HG02642 (cell line): ENCODE data around the gene AGTPBP1.
"Not testable (repeated sequence)": the region's sequence is repeated elsewhere in the genome, so short reads cannot be mapped to it uniquely, and the experiment has no call there.

ENCODE experiments used
- ATAC-seq: cut with Tn5 transposase; IDR thresholded peaks from one replicate; pipeline ENCODE4 v1.9.1; 2021; ENCODE audit warnings: mild to moderate bottlenecking; ENCODE audit not compliant: unreplicated experiment, poor library complexity

The AGTPBP1 gene

GRCh38 chr9:85645909-85646627 is 95.7 kb downstream of the AGTPBP1 start:
- no peak for ATAC-seq

- ATAC-seq, result no peak
Measured at GRCh38 chr9:85640425-85640824, 101.3 kb downstream of the AGTPBP1 start.

GRCh38 chr9:85639675-85640186 is 102.0 kb downstream of the AGTPBP1 start:
- ATAC-seq, result no peak

GRCh38 chr9:85631809-85632208 is 109.9 kb downstream of the AGTPBP1 start:
- no peak for ATAC-seq

GRCh38 chr9:85630676-85631075 is 111.1 kb downstream of the AGTPBP1 start:
- ATAC-seq, result no peak

- ATAC-seq, result no peak
Measured at GRCh38 chr9:85617141-85617670, 124.5 kb downstream of the AGTPBP1 start.

GRCh38 chr9:85615792-85616191 is 126.0 kb downstream of the AGTPBP1 start:
- ATAC-seq, result no peak

- peak; percentile 83 for ATAC-seq
Measured at GRCh38 chr9:85610074-85610860, 131.5 kb downstream of the AGTPBP1 start.

- ATAC-seq, result no peak
Measured at GRCh38 chr9:85605905-85606304, 135.8 kb downstream of the AGTPBP1 start.

- no peak for ATAC-seq
Measured at GRCh38 chr9:85603936-85604335, 137.8 kb downstream of the AGTPBP1 start.

GRCh38 chr9:85602742-85603141 is 139.0 kb downstream of the AGTPBP1 start:
- ATAC-seq, result no peak

GRCh38 chr9:85600675-85601263 is 141.0 kb downstream of the AGTPBP1 start:
- ATAC-seq, result no peak

GRCh38 chr9:85599540-85600105 is 142.1 kb downstream of the AGTPBP1 start:
- ATAC-seq, result no peak

- no peak for ATAC-seq
Measured at GRCh38 chr9:85594316-85594715, 147.4 kb downstream of the AGTPBP1 start.

- ATAC-seq, result no peak
Measured at GRCh38 chr9:85586684-85587083, 155.1 kb downstream of the AGTPBP1 start.

GRCh38 chr9:85577353-85577952 is 164.3 kb downstream of the AGTPBP1 start:
- no peak for ATAC-seq

- no peak for ATAC-seq
Measured at GRCh38 chr9:85575868-85576267, 165.9 kb downstream of the AGTPBP1 start.

- not testable (repeated sequence) for ATAC-seq
Measured at GRCh38 chr9:85573546-85573945, 168.2 kb downstream of the AGTPBP1 start.

GRCh38 chr9:85572917-85573316 is 168.8 kb downstream of the AGTPBP1 start:
- ATAC-seq, result not testable (repeated sequence)

- ATAC-seq, result no peak
Measured at GRCh38 chr9:85569988-85570387, 171.8 kb downstream of the AGTPBP1 start.
